Measurements from ENCODE around the gene IFI30.

IFI30 gene

GRCh38 chr19:18172331-18173053, 1.1 kb upstream of the IFI30 start:
- no peak for DNase-seq

GRCh38 chr19:18173054-18173571, 500 bp upstream of the IFI30 start:
- DNase-seq = peak; percentile 41

- DNase-seq = no peak
Observed at GRCh38 chr19:18174983-18175382, 1.4 kb downstream of the IFI30 start.

GRCh38 chr19:18176367-18177310, 3.0 kb downstream of the IFI30 start:
- DNase-seq = no peak

GRCh38 chr19:18179957-18180356, 6.3 kb downstream of the IFI30 start:
- DNase-seq = no peak

- DNase-seq = no peak
Observed at GRCh38 chr19:18183529-18183928, 9.9 kb downstream of the IFI30 start.

- no peak for DNase-seq
Observed at GRCh38 chr19:18185538-18185937, 11.9 kb downstream of the IFI30 start.

GRCh38 chr19:18190278-18190677, 16.7 kb downstream of the IFI30 start:
- no peak for DNase-seq

- DNase-seq = no peak
Observed at GRCh38 chr19:18191640-18192062, 18.0 kb downstream of the IFI30 start.

- DNase-seq = peak; percentile 100
Observed at GRCh38 chr19:18192673-18193387, 19.2 kb downstream of the IFI30 start, which contains the start of gene MPV17L2. MPV17L2 (plus strand) TSS chr19:18193218; CDS start chr19:18193282, 64 bp downstream.

GRCh38 chr19:18193388-18194180, 20.0 kb downstream of the IFI30 start:
- DNase-seq = no peak

- DNase-seq = no peak
Observed at GRCh38 chr19:18194181-18194530, 20.5 kb downstream of the IFI30 start.

GRCh38 chr19:18194554-18195238, 21.1 kb downstream of the IFI30 start:
- peak; percentile 45 for DNase-seq

- no peak for DNase-seq
Observed at GRCh38 chr19:18196511-18196845, 22.9 kb downstream of the IFI30 start.

GRCh38 chr19:18197306-18197705, 23.7 kb downstream of the IFI30 start:
- DNase-seq = no peak

- no peak for DNase-seq
Observed at GRCh38 chr19:18197941-18198340, 24.3 kb downstream of the IFI30 start.

GRCh38 chr19:18198374-18198773, 24.8 kb downstream of the IFI30 start:
- DNase-seq = no peak

GRCh38 chr19:18202397-18202777, 28.8 kb downstream of the IFI30 start:
- DNase-seq = no peak

- DNase-seq = peak; percentile 38
Observed at GRCh38 chr19:18202778-18203407, 29.3 kb downstream of the IFI30 start.

GRCh38 chr19:18203408-18203862, 29.8 kb downstream of the IFI30 start:
- DNase-seq = no peak

GRCh38 chr19:18203863-18204393, 30.3 kb downstream of the IFI30 start, which contains the start of gene RAB3A:
RAB3A (minus strand) TSS chr19:18204042; CDS start chr19:18202740, 1,302 bp downstream.
- peak; percentile 99 for DNase-seq

Measured in CD4-positive, alpha-beta T cell treated with Interleukin-17A for 1 hour (primary cell).